Heart left ventricle (tissue), 16 donors: ENCODE measurements around the gene RPS25. TPM values are rescaled to one million over a fixed set of nuclear protein-coding genes. Genes with fewer than 3 reads are reported as not detected.
A peak's percentile ranks its signal among the peaks of the same experiment; 100 is the strongest.

ENCODE experiments used
- ATAC-seq, 4 donors: fragments of 200-7000 bp; cut with Tn5 transposase; one replicate each; pipeline ENCODE4 v1.9.1; 2020 to 2022; ENCODE audit warnings: moderate library complexity in 4 of 4, mild to moderate bottlenecking in 3 of 4, moderate number of reproducible peaks in 1 of 4
- DNase-seq, 5 donors: peaks; one replicate each; pipeline ENCODE4 v3.0.0-alpha.2; 2020
- H3K27ac ChIP-seq, 12 donors: fragments of 200-600 bp; sonication (generic) in 4 of 12; one replicate each; pipeline versions ENCODE4 v1.5.0 to v1.8.0; 2016 to 2022; ENCODE audit warnings: mild to moderate bottlenecking in 2 of 12
- H3K27me3 ChIP-seq, 9 donors: fragments of 200-600 bp; sonication (generic) in 2 of 9; one replicate each; pipeline versions ENCODE4 v1.5.1 to v1.8.0; 2016 to 2022; ENCODE audit warnings: mild to moderate bottlenecking in 3 of 9
- H3K36me3 ChIP-seq, 9 donors: fragments of 200-600 bp; sonication (generic) in 2 of 9; one replicate each; pipeline versions ENCODE4 v1.5.0 to v1.8.0; 2018 to 2022; ENCODE audit warnings: mild to moderate bottlenecking in 2 of 9
- H3K4me1 ChIP-seq, 12 donors: fragments of 200-600 bp; sonication (generic) in 4 of 12; one replicate each; pipeline versions ENCODE4 v1.5.0 to v1.8.0; 2016 to 2022; ENCODE audit warnings: mild to moderate bottlenecking in 3 of 12
- H3K4me3 ChIP-seq, 12 donors: fragments of 200-600 bp; sonication (generic) in 4 of 12; one replicate each; pipeline versions ENCODE4 v1.5.0 to v1.8.0; 2017 to 2022; ENCODE audit warnings: mild to moderate bottlenecking in 9 of 12, moderate library complexity in 4 of 12
- H3K9me3 ChIP-seq, 12 donors: fragments of 200-600 bp; sonication (generic) in 4 of 12; one replicate each; pipeline versions ENCODE4 v1.5.0 to v1.8.0; 2016 to 2022; ENCODE audit warnings: mild to moderate bottlenecking in 1 of 12
- CTCF ChIP-seq, 12 donors: fragments of 200-600 bp; sonication (generic) in 4 of 12; IDR thresholded peaks; one replicate each; pipeline versions ENCODE4 v1.5.0 to v1.8.0; 2018 to 2022; ENCODE audit warnings: antibody characterized with exemption in 12 of 12, mild to moderate bottlenecking in 5 of 12
- POLR2A ChIP-seq, 2 donors: fragments of 450-650 bp; IDR thresholded peaks; one replicate each; pipeline ENCODE4 v1.6.1; 2017; ENCODE audit warnings: antibody characterized with exemption in 2 of 2, mild to moderate bottlenecking in 2 of 2, moderate library complexity in 2 of 2
- WGBS, 4 donors: extraction: QIAGEN DNeasy Blood & Tissue Kit in 2 of 4; methylation state at CpG; one replicate each; pipeline versions ENCODE4 v1.1.5 to v1.1.7; 2013 to 2018; 5-methylcytosine and 5-hydroxymethylcytosine counted together
- intact Hi-C, 10 donors: fragments of 100-400 bp; cut with DNase I; formaldehyde crosslinking; loops; one replicate each; pipeline versions ENCODE4 v1.11.1 to v1.14.2; 2022
- polyA plus RNA-seq, 2 donors: library from polyadenylated mRNA; stranded (reverse); fragments of 200-250 nt; gene quantifications; one replicate each; pipeline ENCODE4 v1.2.3, GENCODE V29; 2013
- total RNA-seq, 9 donors: library from RNA; depleted of rRNA in 2 of 9; stranded (reverse); fragments of >200 nt in 2 of 9; fragmentation: NEBNext Ultra II Directional in 3 of 9; extraction: Animal tissue kit (Norgen Biotek cat#: 25700) in 3 of 9; gene quantifications; one replicate each; pipeline versions ENCODE4 v1.1.0 to v1.2.4, GENCODE V29; 2016 to 2023
- donor health status: ischemic (EF 13 %, LVEDD 7.1; RV severe dilation, severe dysfunction).
- donor health status: healthy with polysubstance abuse.
- donor health status: DM: no; HTN: yes; CAD: no.
- donor health status: DM: no; HTN: no; CAD: no.
- donor health status: ischemic (EF 25% LVEDD 6.9; RV normal size, moderate dysfunction).
- donor health status: ischemic (EF 25% LVEDD 5.7; RV mildly dilated, moderate dysfunction).
- donor health status: healthy.
- donor health status: DM: yes; HTN: yes; CAD: no.
- donor health status: ischemic (EF 35%, LVEDD 5.7; RV mildly dilated, moderate dysfunction).
- donor health status: nonischemic (EF 11% LVEDD 7.7; RV severe dilation, severe dysfunction).
- donor health status: DM: yes; HTN: yes; CAD: no.
- donor health status: PGD.
- donor health status: ischemic (EF 29% LVEDD 5.4; RV normal size, mild dysfunction).
- donor health status: nonischemic (EF 23%, LVEDD 6.1; RV moderate dilation, normal function).

RPS25 gene
- total and polyA plus RNA-seq, 11 donors: 719 to 1,882 (median 849) TPM

DNA sequence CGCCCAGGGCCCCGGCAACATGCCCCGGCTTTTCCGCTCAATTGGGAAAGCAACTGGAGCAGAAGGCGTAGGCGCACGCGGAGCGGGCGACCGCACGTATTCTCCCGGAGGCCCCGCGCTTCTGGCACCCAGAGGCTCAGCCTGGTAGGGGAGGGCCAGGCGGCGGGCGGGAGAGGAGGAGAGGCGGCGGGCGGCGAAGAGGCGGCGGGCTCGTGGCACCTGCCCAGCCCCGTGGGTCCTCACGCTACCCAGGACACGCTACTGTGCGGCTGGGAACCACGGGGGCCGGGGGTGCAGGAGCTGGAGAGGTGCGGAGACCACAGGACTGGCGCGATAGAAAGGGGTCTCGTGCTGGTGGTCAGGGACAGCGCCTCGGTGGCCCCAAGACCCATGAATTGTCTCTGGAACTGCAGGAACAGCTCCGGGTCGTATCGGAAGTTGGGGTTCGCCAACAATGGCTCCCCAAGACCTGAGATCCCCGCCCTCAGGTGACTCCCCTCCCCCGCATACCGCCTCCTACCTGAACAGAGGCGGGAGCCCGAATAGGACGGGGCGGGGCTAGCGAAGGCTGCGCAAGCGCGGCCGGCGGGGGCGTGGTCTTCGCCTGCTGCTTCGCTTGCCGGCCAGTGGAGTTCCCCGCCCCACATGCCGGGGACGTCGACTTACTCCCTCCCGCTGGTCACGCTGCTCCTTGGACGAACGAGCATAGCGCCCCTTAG lies 12.3 kb upstream of the RPS25 start, which contains the start of gene SLC37A4:
SLC37A4 (minus strand) TSS at position 549 of the 719 bp plus-strand sequence.
- peak in 7 of 12 donors; percentile 72 to 97 (median 86) for TF ChIP-seq CTCF (IDR thresholded peaks at IDR 0.05)
- TF ChIP-seq POLR2A (IDR thresholded peaks at IDR 0.05): peak in 1 of 2 donors; percentile 53
- WGBS, 4 donors: 0 to 1% (median 0%) methylated on average over 20 to 67 of the region's 67 CpGs
- Histone ChIP-seq H3K4me1 (peaks cover 0 to 25% (median 12%) of the 10 kb centered on the region in 12 donors), H3K27ac (peak within 1 kb of the TSS; percentile 6 to 85 (median 67)), H3K9me3 (no peaks in the 10 kb centered on the region), H3K27me3 (no peaks in the 10 kb centered on the region), H3K36me3 (peaks cover 0 to 11% (median 9%) of the 10 kb centered on the region in 9 donors), H3K4me3 (peak within 1 kb of the TSS; percentile 64 to 95 (median 82))
- peak; percentile 96 to 99 (median 98) for DNase-seq
- intact Hi-C loops: loop anchor here in 3 of 10 donors (2.0 to 5.0 kb wide), 3 partner anchors 26 to 123 kb away; partner anchors contain the start of genes CENATAC (in 1 of the 3) and HYOU1 (in 1 of the 3)
- peak; percentile 96 to 99 (median 97) for ATAC-seq

DNA sequence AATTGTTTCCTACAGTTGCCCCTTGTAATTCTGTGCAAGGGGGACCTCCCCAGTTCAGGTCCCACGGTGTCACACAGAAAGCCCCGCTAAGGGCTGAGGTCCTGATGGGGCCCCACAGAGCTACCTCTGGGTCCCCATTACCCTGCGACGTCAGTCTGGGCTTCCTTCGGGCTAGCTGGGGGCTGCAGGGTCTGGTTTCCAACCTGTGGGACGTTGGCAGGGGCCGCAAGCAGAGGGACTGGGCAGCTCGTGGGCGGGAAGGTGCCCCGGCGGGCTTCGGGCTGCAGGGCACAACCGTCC lies 11.8 kb upstream of the RPS25 start:
- ATAC-seq: peak in 1 of 4 donors; percentile 2
- no peaks in the 10 kb centered on the region for H3K9me3 ChIP-seq
- DNase-seq: no peak
- peak overlapping the region; percentile 6 to 85 (median 67) for H3K27ac ChIP-seq
- TF ChIP-seq POLR2A (IDR thresholded peaks at IDR 0.05) (no peak), CTCF (IDR thresholded peaks at IDR 0.05) (no peak)
- intact Hi-C loops: loop anchor here in 3 of 10 donors (2.0 to 5.0 kb wide), 3 partner anchors 27 to 123 kb away; partner anchors contain the start of genes CENATAC (in 1 of the 3) and HYOU1 (in 1 of the 3)
- H3K36me3 ChIP-seq: peaks cover 0 to 16% (median 14%) of the 10 kb centered on the region in 9 donors
- H3K4me3 ChIP-seq: peak overlapping the region; percentile 64 to 95 (median 82)
- no peaks in the 10 kb centered on the region for H3K27me3 ChIP-seq
- WGBS, 4 donors: 3 to 12% (median 9%) methylated on average over 5 to 13 of the region's 13 CpGs
- H3K4me1 ChIP-seq: peaks cover 2 to 28% (median 14%) of the 10 kb centered on the region in 12 donors

DNA sequence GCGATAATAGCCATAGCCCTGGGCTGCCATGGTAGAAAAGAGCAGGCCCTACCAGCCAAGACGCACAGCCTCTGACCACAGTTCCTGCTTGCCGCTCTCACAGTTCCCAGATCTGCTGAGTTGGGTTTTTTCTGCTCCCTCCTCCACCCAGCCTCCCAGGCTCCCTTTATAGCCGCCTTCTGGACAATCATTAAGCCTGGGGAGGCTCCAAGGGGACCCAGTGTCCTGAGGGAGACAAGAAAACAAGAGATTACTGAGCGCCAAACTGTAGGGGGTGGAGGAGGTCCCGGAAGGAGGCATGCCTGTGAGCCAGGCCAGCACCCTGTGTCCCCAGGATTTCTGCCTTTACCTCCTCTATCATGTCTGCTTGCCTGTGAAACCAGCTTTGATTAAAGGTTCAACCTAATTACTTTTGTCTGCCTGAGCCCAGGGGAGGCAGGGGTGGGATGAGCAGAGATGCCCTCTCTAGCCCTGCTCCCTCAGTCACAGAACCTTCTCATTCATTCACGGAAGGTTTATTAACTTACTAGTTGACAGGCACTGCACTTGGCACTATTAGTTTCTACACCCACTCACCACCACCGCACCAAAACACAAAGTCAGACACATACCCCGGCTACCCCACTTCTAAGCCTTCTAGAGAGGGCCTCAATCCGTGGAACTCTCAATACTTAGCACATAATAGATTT lies 11.3 kb upstream of the RPS25 start:
- intact Hi-C loops: loop anchor here in 3 of 10 donors (2.0 to 5.0 kb wide), 3 partner anchors 27 to 122 kb away; partner anchors contain the start of genes CENATAC (in 1 of the 3) and HYOU1 (in 1 of the 3)
- peak in 2 of 5 donors; percentile 36 to 38 for DNase-seq
- Histone ChIP-seq H3K4me1 (peaks cover 5 to 33% (median 18%) of the 10 kb centered on the region in 12 donors), H3K4me3 (peak overlapping the region in 10 of 12 donors; percentile 67 to 95 (median 82)), H3K36me3 (peaks cover 0 to 21% (median 19%) of the 10 kb centered on the region in 9 donors), H3K27ac (peak overlapping the region in 9 of 12 donors; percentile 6 to 85 (median 72)), H3K9me3 (no peaks in the 10 kb centered on the region), H3K27me3 (no peaks in the 10 kb centered on the region)
- no peak for ATAC-seq
- TF ChIP-seq CTCF (IDR thresholded peaks at IDR 0.05) (no peak), POLR2A (IDR thresholded peaks at IDR 0.05) (no peak)
- WGBS, 4 donors: 68 to 81% (median 74%) methylated on average over 10 of the region's 10 CpGs

- peaks cover 0 to 26% (median 19%) of the 10 kb centered on the region in 9 donors for H3K36me3 ChIP-seq
- WGBS, 4 donors: 90 to 100% (median 95%) methylated on average over 1 of the region's 1 CpG
These were observed 10.9 kb upstream of the RPS25 start for GRCh38 chr11:119029069-119029339.

More at GRCh38 chr11:119029069-119029339, 10.9 kb upstream of the RPS25 start:
- H3K27me3 ChIP-seq: no peaks in the 10 kb centered on the region
- no peaks in the 10 kb centered on the region for H3K9me3 ChIP-seq
- peak overlapping the region in 2 of 12 donors; percentile 1 to 85 for H3K4me3 ChIP-seq
- intact Hi-C loops: no loop called here
- ATAC-seq: no peak
- peaks cover 5 to 38% (median 21%) of the 10 kb centered on the region in 12 donors for H3K4me1 ChIP-seq
- H3K27ac ChIP-seq: peak overlapping the region in 2 of 12 donors; percentile 81 to 84
- no peak for DNase-seq
- no peak for TF ChIP-seq POLR2A (IDR thresholded peaks at IDR 0.05)
- TF ChIP-seq CTCF (IDR thresholded peaks at IDR 0.05): no peak
